BLaER1 treated with 17β-estradiol and CSF1 and Interleukin-3, amounts not matched to agents 10 nM and 100 nM (cell line): ENCODE results near the gene SRR.

Source experiments
- H3K27ac ChIP-seq, 11 experiments: shearing (Covaris generic); formaldehyde crosslinking; 2 replicates each; pipeline ENCODE4 v1.8.1; 2022
- H3K27me3 ChIP-seq, 11 experiments: shearing (Covaris generic); formaldehyde crosslinking; 2 replicates each; pipeline ENCODE4 v1.8.1; 2022
- H3K36me3 ChIP-seq, 11 experiments: shearing (Covaris generic); formaldehyde crosslinking; 2 replicates each; pipeline ENCODE4 v1.8.1; 2022
- H3K4me1 ChIP-seq, 10 experiments: shearing (Covaris generic); formaldehyde crosslinking; 2 replicates each; pipeline ENCODE4 v1.8.1; 2022
- H3K4me2 ChIP-seq, 11 experiments: shearing (Covaris generic); formaldehyde crosslinking; 2 replicates each; pipeline ENCODE4 v1.8.1; 2022
- H3K4me3 ChIP-seq, 10 experiments: shearing (Covaris generic); formaldehyde crosslinking; 2 replicates each; pipeline ENCODE4 v1.8.1; 2022
- H3K9ac ChIP-seq, 11 experiments: shearing (Covaris generic); formaldehyde crosslinking; 2 replicates each; pipeline ENCODE4 v1.8.1; 2022
- H3K9me3 ChIP-seq, 11 experiments: shearing (Covaris generic); formaldehyde crosslinking; replicated peaks in 1 of 11; 2 replicates each; pipeline ENCODE4 v1.8.1; 2022
- H4K20me1 ChIP-seq, 11 experiments: shearing (Covaris generic); formaldehyde crosslinking; 2 replicates each; pipeline ENCODE4 v1.8.1; 2022
- Cebpa-rat ChIP-seq, 11 experiments: shearing (Covaris generic); IDR thresholded peaks; 2 replicates each; pipeline ENCODE4 v1.8.1; 2022

Gene SRR

GRCh38 chr17:2347805-2348685 lies 44.3 kb downstream of the SRR start:
- Histone ChIP-seq H3K4me3 (no peak overlapping the region), H3K9ac (no peak overlapping the region)

GRCh38 chr17:2351269-2351668 lies 47.5 kb downstream of the SRR start:
- H3K4me2 ChIP-seq = no peak overlapping the region

More at GRCh38 chr17:2347805-2348685, 44.3 kb downstream of the SRR start:
- Histone ChIP-seq H4K20me1 (peaks cover 0 to 47% (median 15%) of the 10 kb centered on the region in 11 experiments; a peak in 13 of 22 replicates), H3K36me3 (peaks cover 23 to 61% (median 43%) of the 10 kb centered on the region in 11 experiments), H3K27ac (no peak overlapping the region), H3K27me3 (no peaks in the 10 kb centered on the region), H3K4me2 (no peak overlapping the region), H3K4me1 (no peaks in the 10 kb centered on the region), H3K9me3 (no peaks in the 10 kb centered on the region)
- TF ChIP-seq Cebpa-rat (IDR thresholded peaks at IDR 0.05) = no peak

GRCh38 chr17:2354311-2354710 lies 50.6 kb downstream of the SRR start:
- Histone ChIP-seq H3K27me3 (no peaks in the 10 kb centered on the region), H3K4me1 (peaks cover 0 to 11% (median 5%) of the 10 kb centered on the region in 10 experiments; a peak in 10 of 20 replicates), H3K9ac (no peak overlapping the region), H4K20me1 (peaks cover 0 to 60% (median 34%) of the 10 kb centered on the region in 11 experiments; a peak in 19 of 22 replicates), H3K27ac (no peak overlapping the region), H3K36me3 (peaks cover 0 to 16% (median 3%) of the 10 kb centered on the region in 11 experiments; a peak in 7 of 22 replicates), H3K4me3 (no peak overlapping the region), H3K9me3 (no peaks in the 10 kb centered on the region), H3K4me2 (no peak overlapping the region)
- TF ChIP-seq Cebpa-rat (IDR thresholded peaks at IDR 0.05) = no peak

More at GRCh38 chr17:2351269-2351668, 47.5 kb downstream of the SRR start:
- Histone ChIP-seq H3K4me1 (no peaks in the 10 kb centered on the region), H3K27ac (no peak overlapping the region), H4K20me1 (peaks cover 4 to 55% (median 30%) of the 10 kb centered on the region in 11 experiments; a peak in 19 of 22 replicates), H3K9me3 (no peaks in the 10 kb centered on the region), H3K36me3 (peaks cover 5 to 34% (median 17%) of the 10 kb centered on the region in 11 experiments; a peak in 17 of 22 replicates), H3K9ac (no peak overlapping the region), H3K27me3 (no peaks in the 10 kb centered on the region), H3K4me3 (no peak overlapping the region)
- no peak for TF ChIP-seq Cebpa-rat (IDR thresholded peaks at IDR 0.05)

- H3K27me3 ChIP-seq = no peaks in the 10 kb centered on the region
- no peaks in the 10 kb centered on the region for H3K9me3 ChIP-seq
- H3K4me2 ChIP-seq = no peak overlapping the region
- H3K27ac ChIP-seq = no peak overlapping the region
- peaks cover 0 to 11% (median 5%) of the 10 kb centered on the region in 10 experiments; a peak in 10 of 20 replicates for H3K4me1 ChIP-seq
- H3K9ac ChIP-seq = no peak overlapping the region
- H3K36me3 ChIP-seq = peaks cover 0 to 43% (median 23%) of the 10 kb centered on the region in 11 experiments; a peak in 15 of 22 replicates
- peaks cover 0 to 58% (median 30%) of the 10 kb centered on the region in 11 experiments; a peak in 19 of 22 replicates for H4K20me1 ChIP-seq
- no peak overlapping the region for H3K4me3 ChIP-seq
- no peak for TF ChIP-seq Cebpa-rat (IDR thresholded peaks at IDR 0.05)
Measured at GRCh38 chr17:2357237-2357636, 53.5 kb downstream of the SRR start.

- Histone ChIP-seq H3K27ac (no peak overlapping the region), H3K4me3 (no peak overlapping the region), H3K9me3 (no peaks in the 10 kb centered on the region), H3K9ac (peak overlapping the region in 3 of 11 experiments; percentile 14 to 31 (median 18); a peak in 2 of 22 replicates), H4K20me1 (peaks cover 0 to 58% (median 28%) of the 10 kb centered on the region in 11 experiments; a peak in 17 of 22 replicates), H3K4me2 (peak overlapping the region in 4 of 11 experiments; percentile 7 to 43 (median 31); a peak in 7 of 22 replicates), H3K27me3 (no peaks in the 10 kb centered on the region), H3K36me3 (peaks cover 6 to 49% (median 26%) of the 10 kb centered on the region in 11 experiments; a peak in 19 of 22 replicates), H3K4me1 (peaks cover 0 to 11% (median 5%) of the 10 kb centered on the region in 10 experiments; a peak in 10 of 20 replicates)
- no peak for TF ChIP-seq Cebpa-rat (IDR thresholded peaks at IDR 0.05)
Measured at GRCh38 chr17:2357931-2358434, 54.2 kb downstream of the SRR start.

- H3K27ac ChIP-seq = no peak overlapping the region
- H3K4me3 ChIP-seq = no peak overlapping the region
- H3K4me2 ChIP-seq = no peak overlapping the region
- no peaks in the 10 kb centered on the region for H3K27me3 ChIP-seq
- H3K36me3 ChIP-seq = peaks cover 17 to 81% (median 58%) of the 10 kb centered on the region in 11 experiments; a peak in 21 of 22 replicates
- no peak overlapping the region; a peak in 1 of 22 replicates for H3K9ac ChIP-seq
- peaks cover 0 to 43% (median 10%) of the 10 kb centered on the region in 11 experiments; a peak in 9 of 22 replicates for H4K20me1 ChIP-seq
- H3K9me3 ChIP-seq = no peaks in the 10 kb centered on the region
- TF ChIP-seq Cebpa-rat (IDR thresholded peaks at IDR 0.05) = no peak
- peaks cover 0 to 11% (median 5%) of the 10 kb centered on the region in 10 experiments; a peak in 10 of 20 replicates for H3K4me1 ChIP-seq
Measured at GRCh38 chr17:2361010-2361760, 57.4 kb downstream of the SRR start.

GRCh38 chr17:2362016-2362415 lies 58.3 kb downstream of the SRR start:
- Histone ChIP-seq H3K27ac (no peak overlapping the region), H3K9ac (no peak overlapping the region), H4K20me1 (peaks cover 0 to 40% (median 10%) of the 10 kb centered on the region in 11 experiments; a peak in 9 of 22 replicates), H3K4me2 (no peak overlapping the region), H3K4me1 (peaks cover 0 to 16% (median 8%) of the 10 kb centered on the region in 10 experiments; a peak in 13 of 20 replicates), H3K36me3 (peaks cover 22 to 88% (median 59%) of the 10 kb centered on the region in 11 experiments), H3K4me3 (no peak overlapping the region), H3K9me3 (no peaks in the 10 kb centered on the region), H3K27me3 (no peaks in the 10 kb centered on the region)
- no peak for TF ChIP-seq Cebpa-rat (IDR thresholded peaks at IDR 0.05)

- Histone ChIP-seq H3K4me2 (no peak overlapping the region), H3K36me3 (peaks cover 22 to 84% (median 59%) of the 10 kb centered on the region in 11 experiments), H4K20me1 (peaks cover 0 to 36% (median 10%) of the 10 kb centered on the region in 11 experiments; a peak in 9 of 22 replicates), H3K27ac (no peak overlapping the region), H3K27me3 (no peaks in the 10 kb centered on the region), H3K4me3 (no peak overlapping the region), H3K9ac (no peak overlapping the region), H3K4me1 (peaks cover under 1 to 19% (median 11%) of the 10 kb centered on the region in 10 experiments), H3K9me3 (no peaks in the 10 kb centered on the region)
- TF ChIP-seq Cebpa-rat (IDR thresholded peaks at IDR 0.05) = no peak
Measured at GRCh38 chr17:2362416-2362815, 58.7 kb downstream of the SRR start.
